Body of pancreas (tissue), 4 donors: Measurements from ENCODE around the gene ECE2.

Experiments used
- POLR2A ChIP-seq, 3 donors: fragments of 450-650 bp; IDR thresholded peaks; one replicate each; pipeline ENCODE4 v1.6.1; 2016; ENCODE audit warnings: antibody characterized with exemption in 3 of 3, mild to moderate bottlenecking in 2 of 3
- TF ChIP-seq, protein P1 (sequence below), 7 experiments: fragments of 450-650 bp in 4 of 7; fragments of 200-600 bp in 3 of 7; sonication (generic) in 3 of 7; IDR thresholded peaks; one replicate each; pipeline ENCODE4 v1.5.1; 2016 to 2019; ENCODE audit warnings: antibody characterized with exemption in 7 of 7

DNA sequence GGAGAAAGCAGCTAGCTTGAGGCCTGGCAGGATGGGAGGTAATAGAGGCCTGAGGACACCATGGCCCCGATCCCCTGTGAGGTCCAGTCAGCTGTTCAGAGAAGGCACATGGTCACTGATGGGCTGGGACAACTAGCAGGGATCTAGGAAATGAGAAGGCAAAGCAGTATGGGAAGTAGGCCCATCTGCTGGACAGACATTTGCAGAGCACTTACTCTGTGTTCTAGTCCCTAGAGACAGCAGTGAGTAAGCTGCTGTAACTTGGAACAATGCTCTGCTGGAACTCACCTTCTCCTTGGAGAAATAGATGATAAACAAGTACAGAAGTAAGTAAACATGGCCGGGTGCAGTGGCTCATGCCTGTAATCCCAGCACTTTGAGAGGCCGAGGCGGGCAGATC is 7.1 kb downstream of the ECE2 start:
- TF ChIP-seq, protein P1, sequence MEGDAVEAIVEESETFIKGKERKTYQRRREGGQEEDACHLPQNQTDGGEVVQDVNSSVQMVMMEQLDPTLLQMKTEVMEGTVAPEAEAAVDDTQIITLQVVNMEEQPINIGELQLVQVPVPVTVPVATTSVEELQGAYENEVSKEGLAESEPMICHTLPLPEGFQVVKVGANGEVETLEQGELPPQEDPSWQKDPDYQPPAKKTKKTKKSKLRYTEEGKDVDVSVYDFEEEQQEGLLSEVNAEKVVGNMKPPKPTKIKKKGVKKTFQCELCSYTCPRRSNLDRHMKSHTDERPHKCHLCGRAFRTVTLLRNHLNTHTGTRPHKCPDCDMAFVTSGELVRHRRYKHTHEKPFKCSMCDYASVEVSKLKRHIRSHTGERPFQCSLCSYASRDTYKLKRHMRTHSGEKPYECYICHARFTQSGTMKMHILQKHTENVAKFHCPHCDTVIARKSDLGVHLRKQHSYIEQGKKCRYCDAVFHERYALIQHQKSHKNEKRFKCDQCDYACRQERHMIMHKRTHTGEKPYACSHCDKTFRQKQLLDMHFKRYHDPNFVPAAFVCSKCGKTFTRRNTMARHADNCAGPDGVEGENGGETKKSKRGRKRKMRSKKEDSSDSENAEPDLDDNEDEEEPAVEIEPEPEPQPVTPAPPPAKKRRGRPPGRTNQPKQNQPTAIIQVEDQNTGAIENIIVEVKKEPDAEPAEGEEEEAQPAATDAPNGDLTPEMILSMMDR (IDR thresholded peaks at IDR 0.05) = no peak
- TF ChIP-seq POLR2A (IDR thresholded peaks at IDR 0.05) = no peak
